ENCODE results near the gene TCF7L2.

TCF7L2 gene

GRCh38 chr10:112949875-112950507 lies at the start of gene TCF7L2:
TCF7L2 (plus strand) TSS chr10:112950247; CDS start chr10:112950757, 510 bp downstream.
- H3K9me3 ChIP-seq (ENCODE audit: control insufficient read depth in 2 of 2, low read length in 2 of 2) = no peaks in the 10 kb centered on the region
- peak within 1 kb of the TSS; percentile 81 to 84 for H3K9ac ChIP-seq (ENCODE audit: low read length in 2 of 2)
- H3K4me1 ChIP-seq (ENCODE audit: control insufficient read depth, insufficient read depth, low read length) = peaks cover 19% of the 10 kb centered on the region
- H3K27ac ChIP-seq (ENCODE audit: low read length) = peak within 1 kb of the TSS; percentile 84
- peak within 1 kb of the TSS; percentile 83 to 89 for H3K4me3 ChIP-seq (ENCODE audit: low read length in 2 of 2)
- H3K27me3 ChIP-seq (ENCODE audit: control insufficient read depth in 1 of 2, insufficient read depth in 2 of 2, low read length in 2 of 2) = no peaks in the 10 kb centered on the region
- no peaks in the 10 kb centered on the region for H3K36me3 ChIP-seq (ENCODE audit: control insufficient read depth in 2 of 2, insufficient read depth in 2 of 2, low read length in 2 of 2)

GRCh38 chr10:112902730-112903129 lies 47.3 kb upstream of the TCF7L2 start:
- no peaks in the 10 kb centered on the region for H3K27me3 ChIP-seq (ENCODE audit: control insufficient read depth in 1 of 2, insufficient read depth in 2 of 2, low read length in 2 of 2)
- peaks cover 7% of the 10 kb centered on the region for H3K4me1 ChIP-seq (ENCODE audit: control insufficient read depth, insufficient read depth, low read length)
- no peak overlapping the region for H3K27ac ChIP-seq (ENCODE audit: low read length)
- no peak overlapping the region for H3K4me3 ChIP-seq (ENCODE audit: low read length in 2 of 2)
- H3K9me3 ChIP-seq (ENCODE audit: control insufficient read depth in 2 of 2, low read length in 2 of 2) = no peaks in the 10 kb centered on the region
- no peaks in the 10 kb centered on the region for H3K36me3 ChIP-seq (ENCODE audit: control insufficient read depth in 2 of 2, insufficient read depth in 2 of 2, low read length in 2 of 2)
- H3K9ac ChIP-seq (ENCODE audit: low read length in 2 of 2) = no peak overlapping the region

- no peak overlapping the region for H3K9ac ChIP-seq (ENCODE audit: low read length in 2 of 2)
- no peak overlapping the region for H3K27ac ChIP-seq (ENCODE audit: low read length)
- no peaks in the 10 kb centered on the region for H3K27me3 ChIP-seq (ENCODE audit: control insufficient read depth in 1 of 2, insufficient read depth in 2 of 2, low read length in 2 of 2)
- no peaks in the 10 kb centered on the region for H3K4me1 ChIP-seq (ENCODE audit: control insufficient read depth, insufficient read depth, low read length)
- no peaks in the 10 kb centered on the region for H3K36me3 ChIP-seq (ENCODE audit: control insufficient read depth in 2 of 2, insufficient read depth in 2 of 2, low read length in 2 of 2)
- no peak overlapping the region for H3K4me3 ChIP-seq (ENCODE audit: low read length in 2 of 2)
- no peaks in the 10 kb centered on the region for H3K9me3 ChIP-seq (ENCODE audit: control insufficient read depth in 2 of 2, low read length in 2 of 2)
Measured at GRCh38 chr10:112904000-112904399, 46.0 kb upstream of the TCF7L2 start.

- H3K4me3 ChIP-seq (ENCODE audit: low read length in 2 of 2) = no peak overlapping the region
- no peaks in the 10 kb centered on the region for H3K36me3 ChIP-seq (ENCODE audit: control insufficient read depth in 2 of 2, insufficient read depth in 2 of 2, low read length in 2 of 2)
- H3K27ac ChIP-seq (ENCODE audit: low read length) = no peak overlapping the region
- no peaks in the 10 kb centered on the region for H3K4me1 ChIP-seq (ENCODE audit: control insufficient read depth, insufficient read depth, low read length)
- no peaks in the 10 kb centered on the region for H3K27me3 ChIP-seq (ENCODE audit: control insufficient read depth in 1 of 2, insufficient read depth in 2 of 2, low read length in 2 of 2)
- no peak overlapping the region for H3K9ac ChIP-seq (ENCODE audit: low read length in 2 of 2)
- no peaks in the 10 kb centered on the region for H3K9me3 ChIP-seq (ENCODE audit: control insufficient read depth in 2 of 2, low read length in 2 of 2)
Measured at GRCh38 chr10:112906945-112907344, 43.1 kb upstream of the TCF7L2 start.

- no peak overlapping the region for H3K4me3 ChIP-seq (ENCODE audit: low read length in 2 of 2)
- H3K27me3 ChIP-seq (ENCODE audit: control insufficient read depth in 1 of 2, insufficient read depth in 2 of 2, low read length in 2 of 2) = no peaks in the 10 kb centered on the region
- H3K9me3 ChIP-seq (ENCODE audit: control insufficient read depth in 2 of 2, low read length in 2 of 2) = no peaks in the 10 kb centered on the region
- no peak overlapping the region for H3K27ac ChIP-seq (ENCODE audit: low read length)
- peaks cover 4% of the 10 kb centered on the region for H3K4me1 ChIP-seq (ENCODE audit: control insufficient read depth, insufficient read depth, low read length)
- no peak overlapping the region for H3K9ac ChIP-seq (ENCODE audit: low read length in 2 of 2)
- no peaks in the 10 kb centered on the region for H3K36me3 ChIP-seq (ENCODE audit: control insufficient read depth in 2 of 2, insufficient read depth in 2 of 2, low read length in 2 of 2)
Measured at GRCh38 chr10:112907893-112908292, 42.2 kb upstream of the TCF7L2 start.

GRCh38 chr10:112911206-112911605 lies 38.8 kb upstream of the TCF7L2 start:
- Histone ChIP-seq H3K36me3 (ENCODE audit: control insufficient read depth in 2 of 2, insufficient read depth in 2 of 2, low read length in 2 of 2) (no peaks in the 10 kb centered on the region), H3K4me1 (ENCODE audit: control insufficient read depth, insufficient read depth, low read length) (peaks cover 4% of the 10 kb centered on the region), H3K4me3 (ENCODE audit: low read length in 2 of 2) (no peak overlapping the region), H3K9me3 (ENCODE audit: control insufficient read depth in 2 of 2, low read length in 2 of 2) (no peaks in the 10 kb centered on the region), H3K27ac (ENCODE audit: low read length) (no peak overlapping the region), H3K27me3 (ENCODE audit: control insufficient read depth in 1 of 2, insufficient read depth in 2 of 2, low read length in 2 of 2) (no peaks in the 10 kb centered on the region), H3K9ac (ENCODE audit: low read length in 2 of 2) (no peak overlapping the region)

- Histone ChIP-seq H3K4me3 (ENCODE audit: low read length in 2 of 2) (peak overlapping the region in 1 of 2 donors; percentile 8), H3K27me3 (ENCODE audit: control insufficient read depth in 1 of 2, insufficient read depth in 2 of 2, low read length in 2 of 2) (no peaks in the 10 kb centered on the region), H3K27ac (ENCODE audit: low read length) (no peak overlapping the region), H3K9ac (ENCODE audit: low read length in 2 of 2) (no peak overlapping the region), H3K9me3 (ENCODE audit: control insufficient read depth in 2 of 2, low read length in 2 of 2) (no peaks in the 10 kb centered on the region), H3K36me3 (ENCODE audit: control insufficient read depth in 2 of 2, insufficient read depth in 2 of 2, low read length in 2 of 2) (no peaks in the 10 kb centered on the region), H3K4me1 (ENCODE audit: control insufficient read depth, insufficient read depth, low read length) (peaks cover 4% of the 10 kb centered on the region)
Measured at GRCh38 chr10:112912410-112912928, 37.6 kb upstream of the TCF7L2 start.

- Histone ChIP-seq H3K36me3 (ENCODE audit: control insufficient read depth in 2 of 2, insufficient read depth in 2 of 2, low read length in 2 of 2) (no peaks in the 10 kb centered on the region), H3K4me1 (ENCODE audit: control insufficient read depth, insufficient read depth, low read length) (peaks cover 4% of the 10 kb centered on the region), H3K27me3 (ENCODE audit: control insufficient read depth in 1 of 2, insufficient read depth in 2 of 2, low read length in 2 of 2) (no peaks in the 10 kb centered on the region), H3K27ac (ENCODE audit: low read length) (no peak overlapping the region), H3K9me3 (ENCODE audit: control insufficient read depth in 2 of 2, low read length in 2 of 2) (no peaks in the 10 kb centered on the region), H3K4me3 (ENCODE audit: low read length in 2 of 2) (no peak overlapping the region), H3K9ac (ENCODE audit: low read length in 2 of 2) (no peak overlapping the region)
Measured at GRCh38 chr10:112913255-112913654, 36.8 kb upstream of the TCF7L2 start.

GRCh38 chr10:112913661-112914287 lies 36.3 kb upstream of the TCF7L2 start:
- Histone ChIP-seq H3K27me3 (ENCODE audit: control insufficient read depth in 1 of 2, insufficient read depth in 2 of 2, low read length in 2 of 2) (no peaks in the 10 kb centered on the region), H3K9me3 (ENCODE audit: control insufficient read depth in 2 of 2, low read length in 2 of 2) (no peaks in the 10 kb centered on the region), H3K4me3 (ENCODE audit: low read length in 2 of 2) (no peak overlapping the region), H3K4me1 (ENCODE audit: control insufficient read depth, insufficient read depth, low read length) (peaks cover 4% of the 10 kb centered on the region), H3K36me3 (ENCODE audit: control insufficient read depth in 2 of 2, insufficient read depth in 2 of 2, low read length in 2 of 2) (no peaks in the 10 kb centered on the region), H3K9ac (ENCODE audit: low read length in 2 of 2) (no peak overlapping the region), H3K27ac (ENCODE audit: low read length) (no peak overlapping the region)

GRCh38 chr10:112914288-112914952 lies 35.6 kb upstream of the TCF7L2 start:
- Histone ChIP-seq H3K4me1 (ENCODE audit: control insufficient read depth, insufficient read depth, low read length) (peaks cover 4% of the 10 kb centered on the region), H3K9ac (ENCODE audit: low read length in 2 of 2) (no peak overlapping the region), H3K4me3 (ENCODE audit: low read length in 2 of 2) (no peak overlapping the region), H3K27ac (ENCODE audit: low read length) (no peak overlapping the region), H3K36me3 (ENCODE audit: control insufficient read depth in 2 of 2, insufficient read depth in 2 of 2, low read length in 2 of 2) (no peaks in the 10 kb centered on the region), H3K9me3 (ENCODE audit: control insufficient read depth in 2 of 2, low read length in 2 of 2) (no peaks in the 10 kb centered on the region), H3K27me3 (ENCODE audit: control insufficient read depth in 1 of 2, insufficient read depth in 2 of 2, low read length in 2 of 2) (no peaks in the 10 kb centered on the region)
